ENCODE measurements around the gene TIMP1.
"Not testable (repeated sequence)": the region's sequence is repeated elsewhere in the genome, so short reads cannot be mapped to it uniquely, and the experiment has no call there.

Gene TIMP1

GRCh38 chrX:47596256-47596655 is 14.0 kb downstream of the TIMP1 start:
- CTCF ChIA-PET: interaction anchor here (1.2 kb wide), 1 partner anchor 27 kb away, joined by 3 read pairs; no protein-coding TSS in a partner anchor
- no peaks in the 10 kb centered on the region; the same call in 1 of the 2 replicates for H3K9me3 ChIP-seq (ENCODE audit: control insufficient read depth, insufficient read depth, low read depth, low read length)
- H3K4me3 ChIP-seq (ENCODE audit: low read depth, low read length): no peak overlapping the region
- no peaks in the 10 kb centered on the region for H3K4me1 ChIP-seq (ENCODE audit: control insufficient read depth, insufficient read depth, low read length)
- TF ChIP-seq REPIN1 (tag by site-specific recombination; IDR thresholded peaks at IDR 0.05; ENCODE audit: low read depth) (no peak), ZNF24 (tag by site-specific recombination; IDR thresholded peaks at IDR 0.05) (no peak), HOXA7 (CRISPR knock-in tag; IDR thresholded peaks at IDR 0.05; ENCODE audit: borderline replicate concordance) (no peak), ZNF114 (tag by site-specific recombination; IDR thresholded peaks at IDR 0.05) (no peak), ZNF341 (tag by site-specific recombination; IDR thresholded peaks at IDR 0.05; ENCODE audit: low read depth) (no peak), ZNF747 (tag by site-specific recombination; IDR thresholded peaks at IDR 0.05) (no peak), GLIS2 (tag by site-specific recombination; IDR thresholded peaks at IDR 0.05) (no peak), ZNF843 (tag by site-specific recombination; IDR thresholded peaks at IDR 0.05) (no peak), ZFP3 (tag by site-specific recombination; IDR thresholded peaks at IDR 0.05; ENCODE audit: low read depth) (no peak), KLF9 (tag by site-specific recombination; IDR thresholded peaks at IDR 0.05; ENCODE audit: low read depth) (no peak), ZSCAN23 (tag by site-specific recombination; IDR thresholded peaks at IDR 0.05) (no peak), ZNF211 (tag by site-specific recombination; IDR thresholded peaks at IDR 0.05; ENCODE audit: low read depth) (no peak), SETDB1 (IDR thresholded peaks at IDR 0.05; ENCODE audit: insufficient read length, low read length) (no peak), ZNF133 (tag by site-specific recombination; IDR thresholded peaks at IDR 0.05) (no peak)
- TF ChIP-seq, protein P1, sequence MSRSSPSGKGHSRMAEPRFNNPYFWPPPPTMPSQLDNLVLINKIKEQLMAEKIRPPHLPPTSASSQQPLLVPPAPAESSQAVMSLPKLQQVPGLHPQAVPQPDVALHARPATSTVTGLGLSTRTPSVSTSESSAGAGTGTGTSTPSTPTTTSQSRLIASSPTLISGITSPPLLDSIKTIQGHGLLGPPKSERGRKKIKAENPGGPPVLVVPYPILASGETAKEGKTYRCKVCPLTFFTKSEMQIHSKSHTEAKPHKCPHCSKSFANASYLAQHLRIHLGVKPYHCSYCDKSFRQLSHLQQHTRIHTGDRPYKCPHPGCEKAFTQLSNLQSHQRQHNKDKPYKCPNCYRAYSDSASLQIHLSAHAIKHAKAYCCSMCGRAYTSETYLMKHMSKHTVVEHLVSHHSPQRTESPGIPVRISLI (tag by site-specific recombination; IDR thresholded peaks at IDR 0.05): no peak
- H3K27ac ChIP-seq (ENCODE audit: extremely low read depth, low read depth, low read length): no peak overlapping the region
- no peaks in the 10 kb centered on the region for H3K36me3 ChIP-seq (ENCODE audit: control insufficient read depth in 2 of 2, insufficient read depth in 1 of 2, low read length in 2 of 2)
- POLR2A ChIA-PET: no interaction called here

DNA sequence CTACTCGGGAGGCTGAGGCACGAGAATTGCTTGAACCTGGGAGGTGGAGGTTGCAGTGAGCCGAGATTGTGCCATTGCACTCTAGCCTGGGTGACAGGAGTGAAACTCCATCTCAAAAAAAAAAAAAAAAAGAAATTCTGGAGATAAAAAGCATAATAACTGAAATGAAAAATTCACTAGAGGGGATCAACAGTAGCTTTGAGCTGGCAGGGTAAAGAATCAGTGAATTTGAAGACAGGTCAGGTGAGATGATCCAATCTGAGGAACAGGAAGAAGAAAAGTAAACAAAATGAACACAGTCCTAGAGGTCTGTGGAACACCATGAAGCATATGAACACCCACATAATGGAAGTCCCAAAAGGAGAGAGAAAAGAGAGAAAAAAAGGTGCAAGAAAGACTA is 15.0 kb downstream of the TIMP1 start:
- Histone ChIP-seq H3K36me3 (ENCODE audit: control insufficient read depth in 2 of 2, insufficient read depth in 1 of 2, low read length in 2 of 2) (no peaks in the 10 kb centered on the region), H3K9me3 (ENCODE audit: control insufficient read depth, insufficient read depth, low read depth, low read length) (no peaks in the 10 kb centered on the region; the same call in 1 of the 2 replicates), H3K4me3 (ENCODE audit: low read depth, low read length) (no peak overlapping the region), H3K4me1 (ENCODE audit: control insufficient read depth, insufficient read depth, low read length) (no peaks in the 10 kb centered on the region), H3K27ac (ENCODE audit: extremely low read depth, low read depth, low read length) (no peak overlapping the region)
- POLR2A ChIA-PET: interaction anchor here (0.6 kb wide), 1 partner anchor 62 kb away, joined by 3 read pairs; the partner anchor contains the start of gene UXT
- CTCF ChIA-PET: no interaction called here
- TF ChIP-seq ZSCAN23 (tag by site-specific recombination; IDR thresholded peaks at IDR 0.05): no peak
- TF ChIP-seq ZNF174 (tag by site-specific recombination; IDR thresholded peaks at IDR 0.05): no peak
- TF ChIP-seq ZNF423 (tag by site-specific recombination; IDR thresholded peaks at IDR 0.05): no peak
- no peak for TF ChIP-seq SP3 (tag by site-specific recombination; IDR thresholded peaks at IDR 0.05)
- TF ChIP-seq ZNF585B (tag by site-specific recombination; IDR thresholded peaks at IDR 0.05): no peak
- TF ChIP-seq SETDB1 (IDR thresholded peaks at IDR 0.05; ENCODE audit: insufficient read length, low read length): peak; percentile 33
- TF ChIP-seq GLIS2 (tag by site-specific recombination; IDR thresholded peaks at IDR 0.05): no peak
- TF ChIP-seq, protein P2, sequence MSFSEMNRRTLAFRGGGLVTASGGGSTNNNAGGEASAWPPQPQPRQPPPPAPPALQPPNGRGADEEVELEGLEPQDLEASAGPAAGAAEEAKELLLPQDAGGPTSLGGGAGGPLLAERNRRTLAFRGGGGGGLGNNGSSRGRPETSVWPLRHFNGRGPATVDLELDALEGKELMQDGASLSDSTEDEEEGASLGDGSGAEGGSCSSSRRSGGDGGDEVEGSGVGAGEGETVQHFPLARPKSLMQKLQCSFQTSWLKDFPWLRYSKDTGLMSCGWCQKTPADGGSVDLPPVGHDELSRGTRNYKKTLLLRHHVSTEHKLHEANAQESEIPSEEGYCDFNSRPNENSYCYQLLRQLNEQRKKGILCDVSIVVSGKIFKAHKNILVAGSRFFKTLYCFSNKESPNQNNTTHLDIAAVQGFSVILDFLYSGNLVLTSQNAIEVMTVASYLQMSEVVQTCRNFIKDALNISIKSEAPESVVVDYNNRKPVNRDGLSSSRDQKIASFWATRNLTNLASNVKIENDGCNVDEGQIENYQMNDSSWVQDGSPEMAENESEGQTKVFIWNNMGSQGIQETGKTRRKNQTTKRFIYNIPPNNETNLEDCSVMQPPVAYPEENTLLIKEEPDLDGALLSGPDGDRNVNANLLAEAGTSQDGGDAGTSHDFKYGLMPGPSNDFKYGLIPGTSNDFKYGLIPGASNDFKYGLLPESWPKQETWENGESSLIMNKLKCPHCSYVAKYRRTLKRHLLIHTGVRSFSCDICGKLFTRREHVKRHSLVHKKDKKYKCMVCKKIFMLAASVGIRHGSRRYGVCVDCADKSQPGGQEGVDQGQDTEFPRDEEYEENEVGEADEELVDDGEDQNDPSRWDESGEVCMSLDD (tag by site-specific recombination; IDR thresholded peaks at IDR 0.05): no peak

DNA sequence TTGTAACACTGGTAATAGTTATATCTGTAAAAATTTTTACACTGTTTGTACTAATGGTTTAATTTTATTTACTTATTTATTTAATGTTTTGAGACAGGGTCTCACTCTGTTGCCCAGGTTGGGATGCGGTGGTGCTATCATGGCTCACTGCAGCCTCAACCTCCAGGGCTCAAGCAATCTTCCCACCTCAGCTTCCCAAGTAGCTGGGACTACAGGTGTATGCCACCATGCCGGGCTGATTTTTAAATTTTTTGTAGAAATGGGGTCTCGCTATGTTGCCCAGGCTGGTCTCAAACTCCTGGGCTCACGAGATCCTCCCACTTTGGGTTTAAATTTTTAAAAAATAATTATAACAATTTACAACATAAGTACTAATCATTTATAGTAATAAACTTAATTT is 20.9 kb downstream of the TIMP1 start:
- H3K36me3 ChIP-seq (ENCODE audit: control insufficient read depth in 2 of 2, insufficient read depth in 1 of 2, low read length in 2 of 2); POLR2A ChIA-PET; H3K4me1 ChIP-seq (ENCODE audit: control insufficient read depth, insufficient read depth, low read length); H3K4me3 ChIP-seq (ENCODE audit: low read depth, low read length); H3K9me3 ChIP-seq (ENCODE audit: control insufficient read depth, insufficient read depth, low read depth, low read length); CTCF ChIA-PET; H3K27ac ChIP-seq (ENCODE audit: extremely low read depth, low read depth, low read length): not testable (repeated sequence)
- peak; percentile 72; the same call in 1 of the 2 replicates for TF ChIP-seq ZNF121 (tag by site-specific recombination; IDR thresholded peaks at IDR 0.05)
